CD8-positive, alpha-beta memory T cell (primary cell): Measurements from ENCODE around the gene UBE2S. TPM values are rescaled to one million over a fixed set of nuclear protein-coding genes. Genes with fewer than 3 reads are reported as not detected.

ENCODE experiments used
- CTCF ChIA-PET: fragments of 350-600 bp; sonication (Branson Sonifier 250); formaldehyde crosslinking; loops from one replicate; lab custom pipeline; 2021; ENCODE audit warnings: antibody characterized with exemption; lab: Charles Lee
- POLR2A ChIA-PET: fragments of 350-600 bp; sonication (Branson Sonifier 250); formaldehyde crosslinking; loops from one replicate; lab custom pipeline; 2021; ENCODE audit warnings: antibody characterized with exemption; lab: Charles Lee
- DNase-seq, 5 donors: peaks; one replicate each; pipeline versions ENCODE4 v3.0.0 to v3.0.0-alpha.2; 2020 to 2022; ENCODE audit warnings: mixed read lengths in 1 of 5
- H3K27ac ChIP-seq: one replicate; pipeline ENCODE4 v1.7.0; 2013; ENCODE audit warnings: low read depth, mild to moderate bottlenecking, low read length, moderate library complexity
- H3K27me3 ChIP-seq: 2 replicates; pipeline ENCODE4 v1.7.0; 2013; ENCODE audit warnings: low read length, mild to moderate bottlenecking; ENCODE audit not compliant: insufficient read depth, poor library complexity, severe bottlenecking
- H3K36me3 ChIP-seq: 2 replicates; pipeline ENCODE4 v1.7.0; 2013; ENCODE audit warnings: mild to moderate bottlenecking, low read length, moderate library complexity; ENCODE audit not compliant: insufficient read depth
- H3K4me1 ChIP-seq: 2 replicates; pipeline ENCODE4 v1.7.0; 2013; ENCODE audit warnings: mild to moderate bottlenecking, low read length, moderate library complexity; ENCODE audit not compliant: insufficient read depth
- H3K4me3 ChIP-seq: 2 replicates; pipeline ENCODE4 v1.7.0; 2013; ENCODE audit warnings: mild to moderate bottlenecking, low read length
- H3K9me3 ChIP-seq: 2 replicates; pipeline ENCODE4 v1.7.0; 2013; ENCODE audit warnings: mild to moderate bottlenecking, low read length
- H3K27ac Mint-ChIP-seq, 8 donors: one replicate each; pipeline ENCODE4 v1.8.0; 2020 to 2021; ENCODE audit warnings: mixed read lengths in 8 of 8, mild to moderate bottlenecking in 6 of 8, inconsistent platforms in 3 of 8, moderate library complexity in 3 of 8
- H3K27me3 Mint-ChIP-seq, 2 donors: one replicate each; pipeline ENCODE4 v1.8.0; 2020 to 2021; ENCODE audit warnings: mixed read lengths in 2 of 2, mild to moderate bottlenecking in 1 of 2, moderate library complexity in 1 of 2
- H3K36me3 Mint-ChIP-seq, 3 donors: one replicate each; pipeline ENCODE4 v1.8.0; 2020 to 2021; ENCODE audit warnings: mixed read lengths in 3 of 3, inconsistent platforms in 1 of 3, mild to moderate bottlenecking in 1 of 3
- H3K4me1 Mint-ChIP-seq, 3 donors: one replicate each; pipeline ENCODE4 v1.8.0; 2020 to 2021; ENCODE audit warnings: mixed read lengths in 3 of 3, inconsistent platforms in 1 of 3, mild to moderate bottlenecking in 1 of 3
- H3K4me3 Mint-ChIP-seq, 7 donors: one replicate each; pipeline ENCODE4 v1.8.0; 2020 to 2021; ENCODE audit warnings: mixed read lengths in 7 of 7, mild to moderate bottlenecking in 6 of 7, moderate library complexity in 4 of 7, inconsistent platforms in 2 of 7
- H3K9me3 Mint-ChIP-seq, 5 donors: one replicate each; pipeline ENCODE4 v1.8.0; 2020 to 2022; ENCODE audit warnings: mixed read lengths in 5 of 5, mild to moderate bottlenecking in 3 of 5, moderate library complexity in 2 of 5, inconsistent platforms in 1 of 5
- polyA plus RNA-seq: library from polyadenylated mRNA; unstranded; fragments of 300-500 nt; fragmentation: Illumina TruSeq; gene quantifications from one replicate; pipeline ENCODE4 v1.2.3, GENCODE V29; 2021
- total RNA-seq, 2 experiments: library from RNA; stranded (reverse); gene quantifications; one replicate each; pipeline ENCODE4 v1.2.3, GENCODE V29; 2021

Gene UBE2S
- total and polyA plus RNA-seq, 3 experiments from 2014 or later, result 42.5 to 291 (median 263) TPM

- Mint-ChIP-seq H3K36me3 (peaks cover 0 to 5% (median 1%) of the 10 kb centered on the region in 3 donors), H3K9me3 (peaks cover 0 to 3% (median 3%) of the 10 kb centered on the region in 5 donors), H3K27me3 (peaks cover 46 to 54% of the 10 kb centered on the region in 2 donors), H3K4me3 (no peak overlapping the region), H3K27ac (no peak overlapping the region), H3K4me1 (peaks cover 12 to 19% (median 13%) of the 10 kb centered on the region in 3 donors)
- H3K27ac ChIP-seq, result no peak overlapping the region
- H3K4me1 ChIP-seq, result peaks cover 12% of the 10 kb centered on the region
- no peak overlapping the region for H3K4me3 ChIP-seq
- H3K9me3 ChIP-seq, result no peaks in the 10 kb centered on the region
- ChIA-PET CTCF (interaction anchor here (1.0 to 1.1 kb wide), 2 partner anchors 32 to 67 kb away, joined by 3 to 4 read pairs; no protein-coding TSS in a partner anchor), POLR2A (no interaction called here)
- peaks cover 48% of the 10 kb centered on the region for H3K27me3 ChIP-seq
- DNase-seq, result no peak
- H3K36me3 ChIP-seq, result no peaks in the 10 kb centered on the region
These were observed 29.3 kb upstream of the UBE2S start for GRCh38 chr19:55436847-55437246.

GRCh38 chr19:55435020-55435419, 27.4 kb upstream of the UBE2S start:
- peaks cover 0 to 7% (median 1%) of the 10 kb centered on the region in 3 donors for H3K4me1 Mint-ChIP-seq
- H3K27ac Mint-ChIP-seq, result no peak overlapping the region
- H3K36me3 Mint-ChIP-seq, result peaks cover 0 to 10% (median 0%) of the 10 kb centered on the region in 3 donors
- ChIA-PET CTCF (no interaction called here), POLR2A (no interaction called here)
- Histone ChIP-seq H3K27ac (no peak overlapping the region), H3K27me3 (peaks cover 41% of the 10 kb centered on the region), H3K9me3 (no peaks in the 10 kb centered on the region), H3K4me3 (no peak overlapping the region), H3K36me3 (no peaks in the 10 kb centered on the region), H3K4me1 (no peaks in the 10 kb centered on the region)
- DNase-seq, result no peak
- H3K4me3 Mint-ChIP-seq, result no peak overlapping the region
- H3K9me3 Mint-ChIP-seq, result peaks cover 0 to 3% (median 3%) of the 10 kb centered on the region in 5 donors
- H3K27me3 Mint-ChIP-seq, result peaks cover 43 to 57% of the 10 kb centered on the region in 2 donors

- Mint-ChIP-seq H3K27me3 (peaks cover 44 to 57% of the 10 kb centered on the region in 2 donors), H3K4me3 (no peak overlapping the region), H3K36me3 (peaks cover 0 to 10% (median 0%) of the 10 kb centered on the region in 3 donors), H3K4me1 (peaks cover 0 to 7% (median 0%) of the 10 kb centered on the region in 3 donors), H3K9me3 (peaks cover 0 to 3% (median 3%) of the 10 kb centered on the region in 5 donors), H3K27ac (no peak overlapping the region)
- Histone ChIP-seq H3K4me1 (no peaks in the 10 kb centered on the region), H3K9me3 (no peaks in the 10 kb centered on the region), H3K27ac (no peak overlapping the region), H3K27me3 (peaks cover 36% of the 10 kb centered on the region), H3K4me3 (no peak overlapping the region), H3K36me3 (no peaks in the 10 kb centered on the region)
- no peak for DNase-seq
- ChIA-PET CTCF (no interaction called here), POLR2A (no interaction called here)
These were observed 26.9 kb upstream of the UBE2S start for GRCh38 chr19:55434356-55434919.

- DNase-seq, result no peak
- Histone ChIP-seq H3K27me3 (peaks cover 34% of the 10 kb centered on the region), H3K9me3 (no peaks in the 10 kb centered on the region), H3K4me3 (no peak overlapping the region), H3K27ac (no peak overlapping the region), H3K4me1 (no peaks in the 10 kb centered on the region), H3K36me3 (no peaks in the 10 kb centered on the region)
- Mint-ChIP-seq H3K27me3 (peaks cover 40 to 55% of the 10 kb centered on the region in 2 donors), H3K27ac (no peak overlapping the region), H3K4me1 (peaks cover 0 to 7% (median 0%) of the 10 kb centered on the region in 3 donors), H3K4me3 (no peak overlapping the region), H3K9me3 (peaks cover 0 to 2% (median 0%) of the 10 kb centered on the region in 5 donors), H3K36me3 (peaks cover 0 to 5% (median 0%) of the 10 kb centered on the region in 3 donors)
- CTCF ChIA-PET, result no interaction called here
- POLR2A ChIA-PET, result no interaction called here
These were observed 25.7 kb upstream of the UBE2S start for GRCh38 chr19:55433292-55433691.

- no peak for DNase-seq
- Histone ChIP-seq H3K4me1 (no peaks in the 10 kb centered on the region), H3K4me3 (no peak overlapping the region), H3K27ac (no peak overlapping the region), H3K36me3 (no peaks in the 10 kb centered on the region), H3K9me3 (no peaks in the 10 kb centered on the region), H3K27me3 (peaks cover 35% of the 10 kb centered on the region)
- Mint-ChIP-seq H3K9me3 (no peaks in the 10 kb centered on the region), H3K4me3 (no peak overlapping the region), H3K4me1 (peaks cover 0 to 7% (median 0%) of the 10 kb centered on the region in 3 donors), H3K27ac (no peak overlapping the region), H3K36me3 (peaks cover 0 to 5% (median 0%) of the 10 kb centered on the region in 3 donors), H3K27me3 (peaks cover 39 to 58% of the 10 kb centered on the region in 2 donors)
- POLR2A ChIA-PET, result no interaction called here
- CTCF ChIA-PET, result no interaction called here
These were observed 24.8 kb upstream of the UBE2S start for GRCh38 chr19:55432241-55432959.

GRCh38 chr19:55431183-55431582, 23.6 kb upstream of the UBE2S start:
- Histone ChIP-seq H3K27me3 (peaks cover 35% of the 10 kb centered on the region), H3K27ac (no peak overlapping the region), H3K9me3 (no peaks in the 10 kb centered on the region), H3K4me3 (no peak overlapping the region), H3K4me1 (no peaks in the 10 kb centered on the region), H3K36me3 (no peaks in the 10 kb centered on the region)
- POLR2A ChIA-PET, result no interaction called here
- Mint-ChIP-seq H3K27ac (peak overlapping the region in 1 of 8 donors; percentile 17), H3K4me3 (no peak overlapping the region), H3K36me3 (peaks cover 0 to 5% (median 0%) of the 10 kb centered on the region in 3 donors), H3K4me1 (no peaks in the 10 kb centered on the region), H3K27me3 (peaks cover 30 to 53% of the 10 kb centered on the region in 2 donors), H3K9me3 (no peaks in the 10 kb centered on the region)
- CTCF ChIA-PET, result no interaction called here
- no peak for DNase-seq

- Mint-ChIP-seq H3K4me3 (no peak overlapping the region), H3K27me3 (peaks cover 29 to 54% of the 10 kb centered on the region in 2 donors), H3K4me1 (peaks cover 6 to 12% (median 8%) of the 10 kb centered on the region in 3 donors), H3K27ac (no peak overlapping the region), H3K9me3 (no peaks in the 10 kb centered on the region), H3K36me3 (peaks cover 0 to 2% (median 2%) of the 10 kb centered on the region in 3 donors)
- DNase-seq, result no peak
- H3K27me3 ChIP-seq, result peaks cover 11% of the 10 kb centered on the region
- H3K36me3 ChIP-seq, result no peaks in the 10 kb centered on the region
- CTCF ChIA-PET, result interaction anchor here (1.1 kb wide), 1 partner anchor 284 kb away, joined by 3 read pairs; no protein-coding TSS in a partner anchor
- no peak overlapping the region for H3K27ac ChIP-seq
- H3K4me3 ChIP-seq, result no peak overlapping the region
- POLR2A ChIA-PET, result no interaction called here
- peaks cover 14% of the 10 kb centered on the region for H3K4me1 ChIP-seq
- H3K9me3 ChIP-seq, result no peaks in the 10 kb centered on the region
These were observed 18.5 kb upstream of the UBE2S start for GRCh38 chr19:55426042-55426441.

- no peak for DNase-seq
- Histone ChIP-seq H3K27ac (no peak overlapping the region), H3K27me3 (peaks cover 6% of the 10 kb centered on the region), H3K4me3 (no peak overlapping the region), H3K4me1 (peaks cover 19% of the 10 kb centered on the region), H3K9me3 (no peaks in the 10 kb centered on the region), H3K36me3 (no peaks in the 10 kb centered on the region)
- peaks cover 21 to 40% of the 10 kb centered on the region in 2 donors for H3K27me3 Mint-ChIP-seq
- ChIA-PET POLR2A (no interaction called here), CTCF (interaction anchor here (1.1 kb wide), 1 partner anchor 80 kb away, joined by 3 read pairs; no protein-coding TSS in a partner anchor)
- H3K27ac Mint-ChIP-seq, result peak overlapping the region in 1 of 8 donors; percentile 5
- peaks cover 6 to 22% (median 19%) of the 10 kb centered on the region in 3 donors for H3K4me1 Mint-ChIP-seq
- H3K4me3 Mint-ChIP-seq, result no peak overlapping the region
- H3K36me3 Mint-ChIP-seq, result peaks cover 0 to 2% (median 0%) of the 10 kb centered on the region in 3 donors
- no peaks in the 10 kb centered on the region for H3K9me3 Mint-ChIP-seq
These were observed 16.9 kb upstream of the UBE2S start for GRCh38 chr19:55424518-55424917.
